HL-60 (cell line): ENCODE results near the gene SETBP1.

ENCODE experiments used
- DNase-seq, 2 experiments: peaks; one replicate each; pipeline ENCODE4 v3.0.0-alpha.2; 2010 to 2020; ENCODE audit warnings: low read depth in 1 of 2, low spot score in 1 of 2
- H3K27ac ChIP-seq: fragments of 250-450 bp; sonication (Bioruptor Pico); replicated peaks from 2 replicates; pipeline ENCODE4 v1.5.1; 2020; ENCODE audit warnings: mild to moderate bottlenecking, moderate library complexity
- H3K27me3 ChIP-seq: fragments of 250-450 bp; sonication (Bioruptor Pico); 2 replicates; pipeline ENCODE4 v1.5.1; 2021; ENCODE audit warnings: mild to moderate bottlenecking, moderate library complexity; ENCODE audit not compliant: insufficient read depth, poor library complexity, severe bottlenecking
- H3K4me3 ChIP-seq: replicated peaks from 2 replicates; pipeline ENCODE4 v1.5.1; 2011; ENCODE audit warnings: mild to moderate bottlenecking, control low read depth, low read length; ENCODE audit not compliant: insufficient read depth
- GABPA ChIP-seq: IDR thresholded peaks from 2 replicates; pipeline ENCODE4 v1.6.1; 2012; ENCODE audit warnings: low read depth
- POLR2AphosphoS5 ChIP-seq: IDR thresholded peaks from 2 replicates; pipeline ENCODE4 v1.6.1; 2012; ENCODE audit warnings: low read depth
- SPI1 ChIP-seq: IDR thresholded peaks from 2 replicates; pipeline ENCODE4 v1.6.1; 2012; ENCODE audit warnings: low read depth, mild to moderate bottlenecking, borderline replicate concordance
- TF ChIP-seq, protein P1 (sequence below): IDR thresholded peaks from one replicate; pipeline ENCODE4 v1.5.1; 2011; ENCODE audit warnings: low read length, control low read depth, inconsistent platforms; ENCODE audit not compliant: insufficient read depth
- TF ChIP-seq, protein P2 (sequence below): IDR thresholded peaks from 2 replicates; pipeline ENCODE4 v1.6.1; 2012; ENCODE audit warnings: low read depth; ENCODE audit not compliant: insufficient replicate concordance

Gene SETBP1

DNA sequence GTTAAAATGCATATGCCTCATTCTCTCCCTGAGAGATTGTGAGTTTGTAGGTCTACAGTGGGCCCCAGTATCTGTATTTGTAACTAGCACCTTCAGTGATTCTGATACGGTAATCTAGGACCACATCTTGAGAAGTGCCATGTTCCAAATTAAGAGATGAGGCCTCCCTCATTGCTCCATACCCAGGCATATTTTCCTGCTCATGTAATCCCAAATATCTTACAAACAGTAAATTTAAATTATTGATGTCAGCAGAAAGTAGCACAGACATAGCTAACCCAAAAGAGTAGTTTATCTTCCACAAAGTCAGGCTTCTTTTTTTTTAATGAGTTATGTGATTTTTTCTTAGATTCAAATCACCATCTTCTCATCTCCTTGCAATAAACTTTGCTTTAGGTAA, 263.8 kb downstream of the SETBP1 start:
- H3K4me3 ChIP-seq, result no peak overlapping the region
- H3K27me3 ChIP-seq, result no peaks in the 10 kb centered on the region
- H3K27ac ChIP-seq, result no peak overlapping the region
- no peak for DNase-seq
- TF ChIP-seq, protein P1, sequence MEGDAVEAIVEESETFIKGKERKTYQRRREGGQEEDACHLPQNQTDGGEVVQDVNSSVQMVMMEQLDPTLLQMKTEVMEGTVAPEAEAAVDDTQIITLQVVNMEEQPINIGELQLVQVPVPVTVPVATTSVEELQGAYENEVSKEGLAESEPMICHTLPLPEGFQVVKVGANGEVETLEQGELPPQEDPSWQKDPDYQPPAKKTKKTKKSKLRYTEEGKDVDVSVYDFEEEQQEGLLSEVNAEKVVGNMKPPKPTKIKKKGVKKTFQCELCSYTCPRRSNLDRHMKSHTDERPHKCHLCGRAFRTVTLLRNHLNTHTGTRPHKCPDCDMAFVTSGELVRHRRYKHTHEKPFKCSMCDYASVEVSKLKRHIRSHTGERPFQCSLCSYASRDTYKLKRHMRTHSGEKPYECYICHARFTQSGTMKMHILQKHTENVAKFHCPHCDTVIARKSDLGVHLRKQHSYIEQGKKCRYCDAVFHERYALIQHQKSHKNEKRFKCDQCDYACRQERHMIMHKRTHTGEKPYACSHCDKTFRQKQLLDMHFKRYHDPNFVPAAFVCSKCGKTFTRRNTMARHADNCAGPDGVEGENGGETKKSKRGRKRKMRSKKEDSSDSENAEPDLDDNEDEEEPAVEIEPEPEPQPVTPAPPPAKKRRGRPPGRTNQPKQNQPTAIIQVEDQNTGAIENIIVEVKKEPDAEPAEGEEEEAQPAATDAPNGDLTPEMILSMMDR, result no peak
- TF ChIP-seq GABPA, result no peak

DNA sequence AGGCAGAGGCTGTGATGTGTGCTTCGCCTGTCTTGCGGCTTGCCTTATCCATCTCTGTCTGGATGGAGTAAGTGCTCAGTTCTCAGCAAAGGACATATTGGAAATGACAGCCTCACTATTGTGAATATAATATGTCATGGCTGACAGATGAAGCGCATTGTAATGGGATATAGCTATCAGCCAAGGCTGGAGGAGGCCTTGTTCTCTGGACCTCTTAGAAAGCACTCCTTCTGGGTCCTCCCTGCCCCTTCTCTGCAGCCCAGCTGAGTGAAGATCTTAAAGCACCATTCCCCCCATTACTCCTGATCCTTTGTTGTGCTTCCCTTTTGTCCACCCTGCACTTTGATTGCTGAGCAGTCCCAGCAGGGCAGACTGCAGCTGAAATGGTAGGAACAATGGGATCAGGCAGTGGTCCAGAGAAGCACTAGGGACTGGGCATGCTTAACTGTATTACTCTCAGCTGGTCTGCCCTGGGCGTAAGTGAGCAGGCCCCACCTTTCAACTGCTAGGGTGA, 265.3 kb downstream of the SETBP1 start:
- TF ChIP-seq POLR2AphosphoS5, result no peak
- no peak for TF ChIP-seq SPI1
- TF ChIP-seq, protein P2, sequence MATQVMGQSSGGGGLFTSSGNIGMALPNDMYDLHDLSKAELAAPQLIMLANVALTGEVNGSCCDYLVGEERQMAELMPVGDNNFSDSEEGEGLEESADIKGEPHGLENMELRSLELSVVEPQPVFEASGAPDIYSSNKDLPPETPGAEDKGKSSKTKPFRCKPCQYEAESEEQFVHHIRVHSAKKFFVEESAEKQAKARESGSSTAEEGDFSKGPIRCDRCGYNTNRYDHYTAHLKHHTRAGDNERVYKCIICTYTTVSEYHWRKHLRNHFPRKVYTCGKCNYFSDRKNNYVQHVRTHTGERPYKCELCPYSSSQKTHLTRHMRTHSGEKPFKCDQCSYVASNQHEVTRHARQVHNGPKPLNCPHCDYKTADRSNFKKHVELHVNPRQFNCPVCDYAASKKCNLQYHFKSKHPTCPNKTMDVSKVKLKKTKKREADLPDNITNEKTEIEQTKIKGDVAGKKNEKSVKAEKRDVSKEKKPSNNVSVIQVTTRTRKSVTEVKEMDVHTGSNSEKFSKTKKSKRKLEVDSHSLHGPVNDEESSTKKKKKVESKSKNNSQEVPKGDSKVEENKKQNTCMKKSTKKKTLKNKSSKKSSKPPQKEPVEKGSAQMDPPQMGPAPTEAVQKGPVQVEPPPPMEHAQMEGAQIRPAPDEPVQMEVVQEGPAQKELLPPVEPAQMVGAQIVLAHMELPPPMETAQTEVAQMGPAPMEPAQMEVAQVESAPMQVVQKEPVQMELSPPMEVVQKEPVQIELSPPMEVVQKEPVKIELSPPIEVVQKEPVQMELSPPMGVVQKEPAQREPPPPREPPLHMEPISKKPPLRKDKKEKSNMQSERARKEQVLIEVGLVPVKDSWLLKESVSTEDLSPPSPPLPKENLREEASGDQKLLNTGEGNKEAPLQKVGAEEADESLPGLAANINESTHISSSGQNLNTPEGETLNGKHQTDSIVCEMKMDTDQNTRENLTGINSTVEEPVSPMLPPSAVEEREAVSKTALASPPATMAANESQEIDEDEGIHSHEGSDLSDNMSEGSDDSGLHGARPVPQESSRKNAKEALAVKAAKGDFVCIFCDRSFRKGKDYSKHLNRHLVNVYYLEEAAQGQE, result no peak
- no peak for TF ChIP-seq GABPA
- TF ChIP-seq, protein P1, result no peak
- Histone ChIP-seq H3K27me3 (no peaks in the 10 kb centered on the region), H3K4me3 (no peak overlapping the region), H3K27ac (no peak overlapping the region)
- no peak for DNase-seq

DNA sequence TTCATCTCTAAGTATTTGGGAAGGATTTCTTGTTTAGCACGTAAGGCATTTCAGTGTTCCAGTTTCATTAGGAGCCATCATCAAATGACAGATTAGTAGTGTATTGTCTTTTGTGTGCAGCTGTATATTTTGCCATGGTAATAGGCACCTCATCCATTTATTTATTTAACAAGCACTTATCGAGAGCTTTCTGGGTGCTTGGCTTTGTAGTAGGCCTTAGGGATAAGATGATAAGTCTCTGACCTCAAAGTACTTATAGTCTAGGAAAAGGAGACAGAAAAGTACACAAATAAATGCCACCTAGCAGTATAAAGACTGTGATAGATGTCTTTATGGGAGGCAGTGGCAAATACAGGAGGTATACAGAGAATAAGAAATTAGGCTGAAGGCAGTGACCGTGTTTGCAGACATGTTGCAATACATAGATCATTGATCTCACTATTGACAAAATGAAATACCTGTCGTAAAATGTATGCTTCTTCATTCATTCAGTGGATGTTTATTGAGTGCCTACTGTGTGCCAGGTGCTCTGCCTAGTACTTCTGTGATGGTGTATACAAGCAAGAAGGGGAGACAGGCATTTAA, 265.9 kb downstream of the SETBP1 start:
- DNase-seq, result no peak
- H3K27ac ChIP-seq, result no peak overlapping the region
- no peak overlapping the region for H3K4me3 ChIP-seq
- H3K27me3 ChIP-seq, result no peaks in the 10 kb centered on the region
- no peak for TF ChIP-seq GABPA
- no peak for TF ChIP-seq SPI1
- TF ChIP-seq, protein P2, result no peak
- TF ChIP-seq, protein P1, result no peak
- no peak for TF ChIP-seq POLR2AphosphoS5

DNA sequence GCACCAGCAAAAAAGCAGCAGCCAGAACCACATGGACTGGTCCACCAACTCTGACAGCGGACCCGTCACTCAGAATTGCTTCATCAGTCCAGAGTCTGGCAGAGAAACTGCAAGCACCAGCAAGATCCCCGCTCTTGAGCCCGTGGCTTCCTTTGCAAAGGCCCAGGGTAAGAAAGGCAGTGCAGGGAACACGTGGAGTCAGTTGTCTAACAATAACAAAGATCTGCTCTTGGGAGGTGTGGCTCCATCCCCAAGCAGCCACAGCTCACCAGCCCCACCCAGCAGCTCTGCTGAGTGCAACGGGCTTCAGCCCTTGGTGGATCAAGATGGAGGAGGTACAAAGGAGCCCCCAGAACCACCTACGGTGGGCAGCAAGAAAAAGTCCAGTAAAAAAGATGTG, 269.3 kb downstream of the SETBP1 start:
- Histone ChIP-seq H3K27ac (no peak overlapping the region), H3K27me3 (no peaks in the 10 kb centered on the region), H3K4me3 (no peak overlapping the region)
- no peak for DNase-seq
- TF ChIP-seq SPI1 (no peak), POLR2AphosphoS5 (no peak), GABPA (no peak)
- TF ChIP-seq, protein P2, result no peak
- TF ChIP-seq, protein P1, result no peak
